ENCODE results near the gene HIGD1B. TPM values are rescaled to one million over a fixed set of nuclear protein-coding genes. Genes with fewer than 3 reads are reported as not detected.
"Not testable (repeated sequence)": the region's sequence is repeated elsewhere in the genome, so short reads cannot be mapped to it uniquely, and the experiment has no call there.

HIGD1B gene
- total and polyA plus RNA-seq, 5 donors = 1.6 to 10.3 (median 4.6) TPM

DNA sequence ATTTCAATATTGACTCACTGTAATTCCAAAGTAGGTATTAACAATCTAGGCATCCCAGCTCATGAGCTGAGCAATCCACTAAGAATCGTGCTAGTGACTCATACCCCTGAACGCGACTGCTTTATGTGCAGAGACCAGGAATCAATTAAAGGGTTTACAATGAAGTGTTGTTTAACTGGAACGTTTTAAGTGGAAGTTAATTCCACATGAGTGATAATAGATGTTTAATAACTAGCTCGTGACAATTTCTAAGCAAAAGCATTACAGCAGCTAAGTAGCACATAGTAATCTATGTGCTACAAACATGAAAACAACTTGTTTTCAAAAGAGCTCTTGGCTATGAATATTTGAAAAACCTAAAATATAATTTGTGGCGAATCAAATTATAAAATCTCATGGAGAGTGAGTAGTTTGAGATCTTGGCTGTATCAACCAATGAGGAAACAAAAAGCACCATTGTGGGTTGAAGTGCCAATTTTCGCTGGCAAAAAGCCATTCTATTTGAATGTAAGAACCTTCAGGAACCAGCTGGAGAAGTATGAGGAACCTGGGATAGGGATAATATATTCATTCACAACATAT is 27.0 kb upstream of the HIGD1B start:
- WGBS = 36% methylated on average over 7 of the region's 7 CpGs
- Histone ChIP-seq H3K27ac (ENCODE audit: low read length) (peak overlapping the region; percentile 52), H3K9me3 (ENCODE audit: control insufficient read depth, low read length) (no peaks in the 10 kb centered on the region), H3K4me1 (ENCODE audit: control insufficient read depth, insufficient read depth, low read length) (peaks cover 2% of the 10 kb centered on the region), H3K4me3 (ENCODE audit: low read length) (no peak overlapping the region), H3K27me3 (ENCODE audit: control insufficient read depth, insufficient read depth) (no peaks in the 10 kb centered on the region)
- intact Hi-C loops (cut with DNase I) = no loop called here
- no peak for ATAC-seq
- DNase-seq = no peak

DNA sequence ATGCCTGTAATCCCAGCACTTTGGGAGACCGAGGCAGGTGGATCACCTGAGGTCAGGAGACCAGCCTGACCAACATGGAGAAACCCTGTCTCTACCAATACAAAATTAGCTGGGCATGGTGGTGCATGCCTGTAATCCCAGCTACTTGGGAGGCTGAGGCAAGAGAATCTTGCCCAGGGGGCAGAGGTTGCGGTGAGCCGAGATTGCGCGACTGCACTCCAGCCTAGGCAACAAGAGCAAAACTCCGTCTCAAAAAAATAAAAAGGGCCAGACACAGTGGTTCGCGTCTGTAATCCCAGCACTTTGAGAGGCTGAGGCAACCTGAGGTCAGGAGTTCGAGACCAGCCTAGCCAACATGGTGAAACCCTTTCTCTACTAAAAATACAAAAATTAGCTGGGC is 22.4 kb upstream of the HIGD1B start:
- H3K27ac ChIP-seq (ENCODE audit: low read length); DNase-seq; H3K4me3 ChIP-seq (ENCODE audit: low read length); ATAC-seq; H3K27me3 ChIP-seq (ENCODE audit: control insufficient read depth, insufficient read depth); H3K9me3 ChIP-seq (ENCODE audit: control insufficient read depth, low read length); intact Hi-C loops (cut with DNase I); H3K4me1 ChIP-seq (ENCODE audit: control insufficient read depth, insufficient read depth, low read length): not testable (repeated sequence)
- WGBS = 96% methylated on average over 9 of the region's 9 CpGs

- 86% methylated on average over 15 of the region's 15 CpGs for whole genome bisulfite sequencing
- Histone ChIP-seq H3K27me3 (ENCODE audit: control insufficient read depth, insufficient read depth) (no peaks in the 10 kb centered on the region), H3K4me1 (ENCODE audit: control insufficient read depth, insufficient read depth, low read length) (peaks cover 2% of the 10 kb centered on the region), H3K9me3 (ENCODE audit: control insufficient read depth, low read length) (no peaks in the 10 kb centered on the region), H3K27ac (ENCODE audit: low read length) (no peak overlapping the region), H3K4me3 (ENCODE audit: low read length) (no peak overlapping the region)
- intact Hi-C loops (cut with DNase I) = no loop called here
- ATAC-seq = no peak
- DNase-seq = no peak
These were observed 21.4 kb upstream of the HIGD1B start for GRCh38 chr17:44826123-44826790.

- Histone ChIP-seq H3K27ac (ENCODE audit: low read length) (no peak overlapping the region), H3K27me3 (ENCODE audit: control insufficient read depth, insufficient read depth) (no peaks in the 10 kb centered on the region), H3K4me1 (ENCODE audit: control insufficient read depth, insufficient read depth, low read length) (peaks cover 2% of the 10 kb centered on the region), H3K4me3 (ENCODE audit: low read length) (peak overlapping the region; percentile 84), H3K9me3 (ENCODE audit: control insufficient read depth, low read length) (no peaks in the 10 kb centered on the region)
- intact Hi-C loops (cut with DNase I) = no loop called here
- 58% methylated on average over 1 of the region's 1 CpG for WGBS
- DNase-seq (no peak), ATAC-seq (no peak)
These were observed 19.8 kb upstream of the HIGD1B start for GRCh38 chr17:44827863-44828262.

GRCh38 chr17:44828919-44829522 is 18.7 kb upstream of the HIGD1B start:
- Histone ChIP-seq H3K27me3 (ENCODE audit: control insufficient read depth, insufficient read depth) (no peaks in the 10 kb centered on the region), H3K4me1 (ENCODE audit: control insufficient read depth, insufficient read depth, low read length) (peaks cover 2% of the 10 kb centered on the region)
- intact Hi-C loops (cut with DNase I) = no loop called here

GRCh38 chr17:44829523-44830358 is 17.9 kb upstream of the HIGD1B start, which contains the start of gene GJC1:
Gene GJC1 (minus strand): TSS chr17:44830287. CDS start chr17:44805817, 24,470 bp downstream.
- DNase-seq = peak; percentile 42 to 80 (median 71)
- Histone ChIP-seq H3K4me1 (ENCODE audit: control insufficient read depth, insufficient read depth, low read length) (no peaks in the 10 kb centered on the region), H3K9me3 (ENCODE audit: control insufficient read depth, low read length) (no peaks in the 10 kb centered on the region), H3K4me3 (ENCODE audit: low read length) (peak within 1 kb of the TSS; percentile 84), H3K27me3 (ENCODE audit: control insufficient read depth, insufficient read depth) (no peaks in the 10 kb centered on the region), H3K27ac (ENCODE audit: low read length) (peak within 1 kb of the TSS; percentile 76)
- ATAC-seq = peak; percentile 71 to 73
- intact Hi-C loops (cut with DNase I) = no loop called here
- WGBS = under 1% methylated on average over 123 of the region's 123 CpGs

More at GRCh38 chr17:44828919-44829522, 18.7 kb upstream of the HIGD1B start:
- Histone ChIP-seq H3K9me3 (ENCODE audit: control insufficient read depth, low read length) (no peaks in the 10 kb centered on the region), H3K27ac (ENCODE audit: low read length) (peak overlapping the region; percentile 76), H3K4me3 (ENCODE audit: low read length) (peak overlapping the region; percentile 84)
- ATAC-seq (no peak), DNase-seq (no peak)
- WGBS = under 1% methylated on average over 21 of the region's 21 CpGs

DNA sequence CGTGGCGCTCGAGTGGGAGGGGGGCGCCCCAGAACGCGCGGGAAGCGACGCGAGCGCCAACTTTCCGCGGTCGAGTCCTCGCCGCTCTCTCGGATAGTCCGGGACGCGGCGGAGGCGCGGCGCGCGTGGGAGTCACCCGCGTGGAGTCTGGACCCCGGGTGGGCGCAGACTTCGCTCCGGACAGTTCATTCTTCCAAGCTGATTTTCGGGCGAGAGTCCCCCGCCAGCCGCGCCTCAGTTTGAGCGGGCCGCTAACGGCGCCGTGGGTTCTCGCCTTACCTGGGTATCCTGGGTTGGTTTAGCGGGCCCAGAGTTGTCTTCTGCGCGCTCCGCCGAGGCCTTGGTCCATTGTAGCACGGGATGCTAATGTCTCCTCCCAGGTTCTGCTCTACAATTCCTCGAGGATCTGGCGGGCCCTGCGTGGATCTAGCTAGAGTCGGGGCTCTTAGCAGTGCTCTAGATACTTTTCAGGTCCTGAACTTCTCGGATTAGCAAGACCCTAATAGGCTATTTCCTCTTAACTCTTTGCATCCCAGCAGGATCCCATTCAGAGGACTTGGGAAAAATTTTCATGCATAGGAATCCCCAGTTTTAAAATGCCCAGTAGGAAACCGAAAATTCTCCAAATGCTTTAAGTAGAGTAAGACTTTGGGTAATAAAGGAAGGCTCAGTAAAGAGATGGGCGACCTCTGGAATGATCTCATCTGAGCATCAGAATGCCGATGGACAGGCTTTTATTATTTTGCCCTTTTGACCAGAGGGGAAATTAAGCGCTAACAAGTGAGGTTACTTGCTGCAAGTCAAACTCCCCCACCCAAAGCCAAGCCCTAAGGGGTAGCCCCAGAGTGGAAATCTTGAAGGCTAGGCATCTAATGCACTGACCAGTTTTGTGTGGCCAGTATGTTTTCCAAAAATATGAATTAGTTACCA is 17.1 kb upstream of the HIGD1B start:
- WGBS = 4% methylated on average over 58 of the region's 58 CpGs
- Histone ChIP-seq H3K9me3 (ENCODE audit: control insufficient read depth, low read length) (no peaks in the 10 kb centered on the region), H3K4me1 (ENCODE audit: control insufficient read depth, insufficient read depth, low read length) (no peaks in the 10 kb centered on the region), H3K4me3 (ENCODE audit: low read length) (peak overlapping the region; percentile 84), H3K27me3 (ENCODE audit: control insufficient read depth, insufficient read depth) (no peaks in the 10 kb centered on the region), H3K27ac (ENCODE audit: low read length) (peak overlapping the region; percentile 76)
- peak; percentile 32 to 48 for ATAC-seq
- peak in 1 of 3 donors; percentile 59 for DNase-seq
- intact Hi-C loops (cut with DNase I) = no loop called here

- DNase-seq (no peak), ATAC-seq (no peak)
- no peak overlapping the region for H3K27ac ChIP-seq (ENCODE audit: low read length)
- H3K4me3 ChIP-seq (ENCODE audit: low read length) = no peak overlapping the region
- intact Hi-C loops (cut with DNase I) = no loop called here
- WGBS = 81% methylated on average over 12 of the region's 12 CpGs
- no peaks in the 10 kb centered on the region for H3K27me3 ChIP-seq (ENCODE audit: control insufficient read depth, insufficient read depth)
- no peaks in the 10 kb centered on the region for H3K9me3 ChIP-seq (ENCODE audit: control insufficient read depth, low read length)
- no peaks in the 10 kb centered on the region for H3K4me1 ChIP-seq (ENCODE audit: control insufficient read depth, insufficient read depth, low read length)
These were observed 16.3 kb upstream of the HIGD1B start for GRCh38 chr17:44831371-44831770.

- WGBS = 83% methylated on average over 5 of the region's 5 CpGs
- H3K27me3 ChIP-seq (ENCODE audit: control insufficient read depth, insufficient read depth) = no peaks in the 10 kb centered on the region
- H3K4me3 ChIP-seq (ENCODE audit: low read length) = no peak overlapping the region
- DNase-seq = no peak
- intact Hi-C loops (cut with DNase I) = no loop called here
- no peak for ATAC-seq
- no peaks in the 10 kb centered on the region for H3K4me1 ChIP-seq (ENCODE audit: control insufficient read depth, insufficient read depth, low read length)
- no peaks in the 10 kb centered on the region for H3K9me3 ChIP-seq (ENCODE audit: control insufficient read depth, low read length)
- H3K27ac ChIP-seq (ENCODE audit: low read length) = no peak overlapping the region
These were observed 14.9 kb upstream of the HIGD1B start for GRCh38 chr17:44832805-44833204.

GRCh38 chr17:44837196-44837595 is 10.5 kb upstream of the HIGD1B start:
- 60% methylated on average over 2 of the region's 2 CpGs for WGBS
- H3K9me3 ChIP-seq (ENCODE audit: control insufficient read depth, low read length) = no peaks in the 10 kb centered on the region
- DNase-seq (no peak), ATAC-seq (no peak)
- H3K4me1 ChIP-seq (ENCODE audit: control insufficient read depth, insufficient read depth, low read length) = no peaks in the 10 kb centered on the region
- intact Hi-C loops (cut with DNase I) = no loop called here
- no peak overlapping the region for H3K4me3 ChIP-seq (ENCODE audit: low read length)
- no peaks in the 10 kb centered on the region for H3K27me3 ChIP-seq (ENCODE audit: control insufficient read depth, insufficient read depth)
- no peak overlapping the region for H3K27ac ChIP-seq (ENCODE audit: low read length)
